ENCODE data around the gene CCSER1.

GRCh38 chr4:90120815-90121214 lies 6.4 kb upstream of the CCSER1 start:
- TF ChIP-seq CTCF (IDR thresholded peaks at IDR 0.05; ENCODE audit: poor library complexity), result no peak
- no peak for TF ChIP-seq EZH2 (IDR thresholded peaks at IDR 0.05; ENCODE audit: borderline replicate concordance)
- TF ChIP-seq EZH2phosphoT487 (IDR thresholded peaks at IDR 0.05; ENCODE audit: low read depth, severe bottlenecking, unreplicated experiment), result no peak

All from hepatocyte (in vitro differentiated cells).